Sciatic nerve (tissue), 2 donors: Measurements from ENCODE around the gene SFR1. TPM values are rescaled to one million over a fixed set of nuclear protein-coding genes. Genes with fewer than 3 reads are reported as not detected.
"Not testable (repeated sequence)": the region's sequence is repeated elsewhere in the genome, so short reads cannot be mapped to it uniquely, and the experiment has no call there.

ENCODE experiments used
- ATAC-seq: fragments of 200-7000 bp; cut with Tn5 transposase; one replicate; pipeline ENCODE4 v1.9.1; 2020; ENCODE audit warnings: mild to moderate bottlenecking, moderate library complexity
- DNase-seq: peaks from one replicate; pipeline ENCODE4 v3.0.0-alpha.2; 2020; ENCODE audit warnings: low spot score
- intact Hi-C: fragments of 100-400 bp; cut with DNase I; formaldehyde crosslinking; loops from one replicate; pipeline ENCODE4 v1.14.2; 2022
- total RNA-seq: library from RNA; stranded (reverse); fragmentation: NEBNext Ultra II Directional; extraction: Animal tissue kit (Norgen Biotek cat#: 25700); gene quantifications from one replicate; pipeline ENCODE4 v1.2.1, GENCODE V29; 2021
- donor health status: DM: no; HTN: no; CAD: no.
- donor health status: DM: no; HTN: no; CAD: no.

The SFR1 gene
- total RNA-seq, 1 donor from 2014 or later, result 7.8 TPM

GRCh38 chr10:104144931-104145330, 23.0 kb downstream of the SFR1 start:
- no peak for DNase-seq
- intact Hi-C loops, result no loop called here
- no peak for ATAC-seq

- intact Hi-C loops, result no loop called here
- no peak for ATAC-seq
Observed at GRCh38 chr10:104146882-104147281, 24.9 kb downstream of the SFR1 start.

DNA sequence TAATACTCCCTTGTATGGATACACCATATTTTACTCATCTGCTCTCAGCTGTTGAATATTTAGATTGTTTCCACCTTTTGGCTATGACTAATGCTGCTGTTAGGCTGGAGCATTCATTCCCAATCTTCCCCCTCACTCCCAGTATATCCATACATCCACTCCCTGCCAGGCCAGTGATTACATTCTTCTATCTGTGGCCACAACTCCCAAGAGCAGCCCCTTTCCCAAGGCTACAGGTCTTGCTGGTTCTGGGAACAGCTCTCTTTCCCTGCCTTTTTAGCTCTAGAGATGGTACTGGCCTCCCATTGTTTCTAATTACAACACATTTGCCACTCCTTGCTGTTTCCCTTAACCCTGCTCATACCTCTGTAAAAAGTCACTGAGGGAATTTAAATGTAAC, 28.2 kb downstream of the SFR1 start:
- ATAC-seq (no peak), DNase-seq (no peak)
- intact Hi-C loops, result no loop called here

More at GRCh38 chr10:104146882-104147281, 24.9 kb downstream of the SFR1 start:
- DNase-seq, result no peak

GRCh38 chr10:104151737-104152136, 29.8 kb downstream of the SFR1 start:
- intact Hi-C loops, result no loop called here
- DNase-seq (no peak), ATAC-seq (no peak)

- DNase-seq, result no peak
- ATAC-seq, result no peak
- intact Hi-C loops, result no loop called here
Observed at GRCh38 chr10:104155591-104155990, 33.6 kb downstream of the SFR1 start.

GRCh38 chr10:104170610-104171254, 48.8 kb downstream of the SFR1 start:
- ATAC-seq, result no peak
- DNase-seq, result no peak
- intact Hi-C loops, result no loop called here

- DNase-seq, intact Hi-C loops, ATAC-seq: not testable (repeated sequence)
Observed at GRCh38 chr10:104174136-104174535, 52.2 kb downstream of the SFR1 start.

Other genes starting within 250 kb of the SFR1 start
- gene STN1, start 204.0 kb upstream of the SFR1 start, total RNA-seq, result 14.5 TPM
- 52.5 TPM for gene SLK, start 155.0 kb upstream of the SFR1 start, total RNA-seq
- 0.45 TPM for gene COL17A1, start 36.3 kb upstream of the SFR1 start, total RNA-seq
- 0.98 TPM for gene CFAP43, start 110.2 kb downstream of the SFR1 start, total RNA-seq
- gene GSTO1, start 132.7 kb downstream of the SFR1 start, total RNA-seq, result 55.7 TPM
- 2.1 TPM for gene GSTO2, start 147.0 kb downstream of the SFR1 start, total RNA-seq
- 24.7 TPM for gene ITPRIP, start 216.3 kb downstream of the SFR1 start, total RNA-seq
- gene CFAP58, start 231.7 kb downstream of the SFR1 start, total RNA-seq, result 0.67 TPM